Keratinocyte (primary cell): ENCODE measurements around the gene CTIF. TPM values are rescaled to one million over a fixed set of nuclear protein-coding genes. Genes with fewer than 3 reads are reported as not detected.

ENCODE experiments used
- DNase-seq: peaks from one replicate; pipeline ENCODE4 v3.0.0-alpha.2; 2011; ENCODE audit warnings: low read depth, missing footprints, low spot score
- FAIRE-seq: peaks from 2 replicates; lab custom pipeline; 2011; peaks lifted over from hg19 to GRCh38; lab: Jason Lieb, UNC
- H2AFZ ChIP-seq: 2 replicates; pipeline ENCODE4 v1.6.0; 2012; ENCODE audit warnings: low read length, control low read depth, inconsistent platforms; ENCODE audit not compliant: control insufficient read depth
- H3K27ac ChIP-seq: 2 replicates; pipeline ENCODE4 v1.5.1; 2011; ENCODE audit warnings: low read length; ENCODE audit not compliant: control insufficient read depth, insufficient read depth
- H3K27me3 ChIP-seq: 3 replicates; pipeline ENCODE4 v1.6.0; 2011; ENCODE audit warnings: low read length; ENCODE audit not compliant: control insufficient read depth, insufficient read depth; ENCODE audit errors: extremely low read depth
- H3K36me3 ChIP-seq, 2 experiments: 2 replicates in 1 of 2; 3 replicates in 1 of 2; pipeline ENCODE4 v1.5.1; 2011; ENCODE audit warnings: low read length in 2 of 2, mild to moderate bottlenecking in 1 of 2; ENCODE audit not compliant: control insufficient read depth in 2 of 2, insufficient read depth in 2 of 2; ENCODE audit errors: extremely low read depth in 1 of 2
- H3K4me1 ChIP-seq: 3 replicates; pipeline ENCODE4 v1.5.1; 2011; ENCODE audit warnings: low read length; ENCODE audit not compliant: control insufficient read depth, insufficient read depth; ENCODE audit errors: extremely low read depth
- H3K4me2 ChIP-seq: 3 replicates; pipeline ENCODE4 v1.6.0; 2011; ENCODE audit warnings: low read depth, low read length; ENCODE audit not compliant: control insufficient read depth, insufficient read depth; ENCODE audit errors: extremely low read depth
- H3K4me3 ChIP-seq, 3 experiments: fragments of 200-600 bp in 1 of 3; sonication (generic) in 1 of 3; 2 replicates in 2 of 3; 3 replicates in 1 of 3; pipeline ENCODE4 v1.5.1; 2011 to 2016; ENCODE audit warnings: low read length in 3 of 3, mild to moderate bottlenecking in 3 of 3, control low read depth in 2 of 3, inconsistent platforms in 1 of 3, low read depth in 1 of 3, mixed read lengths in 1 of 3, mixed run types in 1 of 3, moderate library complexity in 1 of 3; ENCODE audit not compliant: control insufficient read depth in 2 of 3, insufficient read depth in 2 of 3; ENCODE audit errors: extremely low read depth in 1 of 3
- H3K79me2 ChIP-seq: 2 replicates; pipeline ENCODE4 v1.6.0; 2012; ENCODE audit warnings: low read length; ENCODE audit not compliant: control insufficient read depth, insufficient read depth
- H3K9ac ChIP-seq: 3 replicates; pipeline ENCODE4 v1.6.0; 2011; ENCODE audit warnings: low read length; ENCODE audit not compliant: control insufficient read depth, insufficient read depth; ENCODE audit errors: extremely low read depth
- H3K9me1 ChIP-seq: 3 replicates; pipeline ENCODE4 v1.6.0; 2011; ENCODE audit warnings: low read length; ENCODE audit not compliant: control insufficient read depth, insufficient read depth; ENCODE audit errors: extremely low read depth
- H3K9me3 ChIP-seq: 2 replicates; pipeline ENCODE4 v1.5.1; 2012; ENCODE audit warnings: low read depth, low read length; ENCODE audit not compliant: control insufficient read depth
- H4K20me1 ChIP-seq: 3 replicates; pipeline ENCODE4 v1.6.0; 2011; ENCODE audit warnings: low read length; ENCODE audit not compliant: control insufficient read depth, insufficient read depth; ENCODE audit errors: extremely low read depth
- CTCF ChIP-seq, 3 experiments: IDR thresholded peaks in 1 of 3; conservative IDR thresholded peaks in 1 of 3; optimal IDR thresholded peaks in 1 of 3; 2 replicates in 2 of 3; 3 replicates in 1 of 3; pipeline versions ENCODE3 to v1.5.1; 2011; ENCODE audit warnings: low read length in 3 of 3, mild to moderate bottlenecking in 3 of 3, moderate library complexity in 2 of 3, control low read depth in 1 of 3, inconsistent platforms in 1 of 3; ENCODE audit not compliant: insufficient read depth in 2 of 3; ENCODE audit errors: extremely low read depth in 1 of 3
- EZH2 ChIP-seq: IDR thresholded peaks from one replicate; pipeline ENCODE4 v1.6.1; 2012; ENCODE audit warnings: inconsistent platforms, mild to moderate bottlenecking, low read length, moderate library complexity
- dilution Hi-C: fragments of 300-500 bp; cut with MboI; formaldehyde crosslinking; loops from one replicate; pipeline ENCODE4 v1.7.0; 2020; ENCODE audit warnings: low sequenced_read_pairs; ENCODE audit not compliant: extremely low pct_ligation_motif_present
- polyA plus RNA-seq, 5 experiments: library from polyadenylated mRNA; depleted of rRNA in 3 of 5; stranded (reverse) in 3 of 5; stranded (forward) in 1 of 5; unstranded in 1 of 5; fragments of >200 nt; gene quantifications; 1 replicate in 1 of 5; 2 replicates in 3 of 5; 3 replicates in 1 of 5; pipeline versions ENCODE4 v1.2.1 to v1.2.3, GENCODE V29; 2011 to 2012; ENCODE audit warnings: missing spikeins in 2 of 5, low read depth in 1 of 5, low replicate concordance in 1 of 5

Gene CTIF
- polyA plus RNA-seq, 1 donor (not counting 4 experiments of a cell fraction or from before 2014, with no cell fraction given), result 15.0 TPM

GRCh38 chr18:48689548-48689947, 150.7 kb downstream of the CTIF start:
- TF ChIP-seq EZH2 (no peak), CTCF (optimal IDR thresholded peaks at IDR 0.05 in 1 of 3, IDR thresholded peaks at IDR 0.05 in 1 of 3, conservative IDR thresholded peaks at IDR 0.05 in 1 of 3; ENCODE audit: extremely low read depth in 1 of 3, insufficient read depth in 2 of 3, low read length in 3 of 3) (no peak)
- Histone ChIP-seq H3K27me3 (no peaks in the 10 kb centered on the region), H2AFZ (no peak overlapping the region), H3K9me3 (no peaks in the 10 kb centered on the region), H3K9ac (no peak overlapping the region), H4K20me1 (no peaks in the 10 kb centered on the region), H3K9me1 (no peaks in the 10 kb centered on the region), H3K4me1 (no peaks in the 10 kb centered on the region), H3K4me2 (no peak overlapping the region), H3K4me3 (no peak overlapping the region), H3K27ac (no peak overlapping the region), H3K36me3 (peaks cover 4 to 8% of the 10 kb centered on the region in 2 experiments), H3K79me2 (no peaks in the 10 kb centered on the region)
- DNase-seq, result no peak
- no peak for FAIRE-seq
- dilution Hi-C loops, result no loop called here

- TF ChIP-seq CTCF (optimal IDR thresholded peaks at IDR 0.05 in 1 of 3, IDR thresholded peaks at IDR 0.05 in 1 of 3, conservative IDR thresholded peaks at IDR 0.05 in 1 of 3; ENCODE audit: extremely low read depth in 1 of 3, insufficient read depth in 2 of 3, low read length in 3 of 3) (no peak), EZH2 (no peak)
- no peak overlapping the region for H2AFZ ChIP-seq
- H3K27ac ChIP-seq, result no peak overlapping the region
- DNase-seq (no peak), FAIRE-seq (no peak)
- H3K79me2 ChIP-seq, result no peaks in the 10 kb centered on the region
- no peaks in the 10 kb centered on the region for H3K4me1 ChIP-seq
- no peaks in the 10 kb centered on the region for H3K9me3 ChIP-seq
- dilution Hi-C loops, result no loop called here
- H3K27me3 ChIP-seq, result no peaks in the 10 kb centered on the region
- peaks cover 4 to 8% of the 10 kb centered on the region in 2 experiments for H3K36me3 ChIP-seq
- H3K9me1 ChIP-seq, result no peaks in the 10 kb centered on the region
- no peak overlapping the region for H3K9ac ChIP-seq
- no peak overlapping the region for H3K4me2 ChIP-seq
- H3K4me3 ChIP-seq, result no peak overlapping the region
- H4K20me1 ChIP-seq, result no peaks in the 10 kb centered on the region
Observed at GRCh38 chr18:48690494-48690893, 151.7 kb downstream of the CTIF start.
